Left hindlimb (tissue), 1 donor: ENCODE measurements around the gene REM2.

Experiments used
- DNase-seq: peaks from one replicate; pipeline ENCODE4 v3.0.0-alpha.2; 2018

The REM2 gene

DNA sequence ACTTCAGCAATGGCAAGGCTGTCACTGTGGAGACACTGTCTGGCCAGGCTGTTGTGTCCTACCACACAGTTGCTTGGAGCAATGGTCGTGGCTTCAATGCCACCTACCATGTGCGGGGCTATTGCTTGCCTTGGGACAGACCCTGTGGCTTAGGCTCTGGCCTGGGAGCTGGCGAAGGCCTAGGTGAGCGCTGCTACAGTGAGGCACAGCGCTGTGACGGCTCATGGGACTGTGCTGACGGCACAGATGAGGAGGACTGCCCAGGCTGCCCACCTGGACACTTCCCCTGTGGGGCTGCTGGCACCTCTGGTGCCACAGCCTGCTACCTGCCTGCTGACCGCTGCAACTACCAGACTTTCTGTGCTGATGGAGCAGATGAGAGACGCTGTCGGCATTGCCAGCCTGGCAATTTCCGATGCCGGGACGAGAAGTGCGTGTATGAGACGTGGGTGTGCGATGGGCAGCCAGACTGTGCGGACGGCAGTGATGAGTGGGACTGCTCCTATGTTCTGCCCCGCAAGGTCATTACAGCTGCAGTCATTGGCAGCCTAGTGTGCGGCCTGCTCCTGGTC is 7.2 kb upstream of the REM2 start:
- no peak for DNase-seq

DNA sequence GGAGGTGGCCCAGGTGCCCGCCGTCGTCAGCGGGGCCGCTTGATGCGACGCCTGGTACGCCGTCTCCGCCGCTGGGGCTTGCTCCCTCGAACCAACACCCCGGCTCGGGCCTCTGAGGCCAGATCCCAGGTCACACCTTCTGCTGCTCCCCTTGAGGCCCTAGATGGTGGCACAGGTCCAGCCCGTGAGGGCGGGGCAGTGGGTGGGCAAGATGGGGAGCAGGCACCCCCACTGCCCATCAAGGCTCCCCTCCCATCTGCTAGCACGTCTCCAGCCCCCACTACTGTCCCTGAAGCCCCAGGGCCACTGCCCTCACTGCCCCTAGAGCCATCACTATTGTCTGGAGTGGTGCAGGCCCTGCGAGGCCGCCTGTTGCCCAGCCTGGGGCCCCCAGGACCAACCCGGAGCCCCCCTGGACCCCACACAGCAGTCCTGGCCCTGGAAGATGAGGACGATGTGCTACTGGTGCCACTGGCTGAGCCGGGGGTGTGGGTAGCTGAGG is 6.0 kb upstream of the REM2 start:
- no peak for DNase-seq

DNA sequence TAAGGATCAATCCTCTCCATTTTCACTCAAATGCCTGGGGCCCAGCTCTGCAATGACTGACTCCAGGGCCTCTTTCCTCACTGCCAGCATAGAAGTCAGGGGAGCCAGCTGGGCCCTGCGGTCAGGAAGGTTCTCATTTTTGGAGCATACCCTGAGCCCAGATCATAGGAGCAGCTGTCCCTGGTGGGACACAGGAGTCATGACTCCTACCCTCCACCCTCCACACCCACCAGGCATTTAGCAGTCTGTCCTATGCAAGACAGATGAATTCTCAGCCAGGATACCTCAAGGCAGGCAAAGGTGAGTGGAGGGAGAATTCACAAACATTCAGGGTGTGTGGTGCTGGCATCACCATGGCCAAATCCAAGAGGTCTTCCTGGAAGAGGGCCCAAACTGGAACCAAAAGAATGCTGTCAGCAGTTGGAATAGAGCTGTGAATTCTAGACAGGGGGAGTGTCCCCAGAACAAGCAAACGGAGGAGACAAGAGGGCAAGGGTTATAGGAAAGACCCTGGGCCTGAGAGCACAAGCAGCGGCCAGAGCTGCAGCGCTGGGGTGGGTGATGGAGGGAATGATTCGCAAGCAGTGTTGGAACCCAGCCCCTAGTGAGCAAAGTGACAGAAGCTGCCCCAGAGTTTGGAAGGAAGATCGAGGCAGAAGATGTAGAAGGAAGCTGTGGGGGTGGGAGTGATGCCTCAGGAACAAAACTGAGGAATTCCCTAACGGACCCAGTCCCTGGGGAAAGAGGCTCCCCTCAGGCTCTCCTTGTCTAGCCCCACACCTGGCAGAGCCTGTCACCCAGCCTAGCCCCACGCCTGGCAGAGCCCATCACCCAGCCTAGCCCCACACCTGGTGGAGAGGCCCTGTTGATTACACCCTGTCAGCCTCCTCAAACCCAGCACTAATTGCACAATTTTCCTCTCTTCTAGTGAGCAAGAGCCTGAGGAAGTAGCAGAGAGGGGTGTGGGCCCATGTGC is 4.5 kb upstream of the REM2 start:
- no peak for DNase-seq

DNA sequence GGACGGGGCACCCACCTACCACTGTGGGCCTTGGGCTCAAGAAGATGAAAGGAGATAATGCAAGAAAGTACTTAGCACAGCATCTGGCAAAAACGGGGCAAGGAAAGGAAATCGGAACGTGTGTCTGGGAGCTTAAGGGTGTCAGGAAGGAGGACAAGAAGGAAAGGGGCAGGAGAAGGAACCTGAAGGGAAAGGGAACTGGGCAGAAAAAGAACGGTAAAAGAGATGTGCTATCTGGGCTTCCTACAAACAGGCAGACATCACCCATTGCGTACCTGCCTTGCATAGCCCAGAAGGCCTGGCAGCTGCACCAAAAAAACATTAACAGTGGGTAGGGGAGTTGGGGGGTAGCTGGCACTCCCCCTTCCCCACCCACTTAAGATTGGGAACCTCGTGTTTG is 958 bp upstream of the REM2 start:
- DNase-seq = no peak

DNA sequence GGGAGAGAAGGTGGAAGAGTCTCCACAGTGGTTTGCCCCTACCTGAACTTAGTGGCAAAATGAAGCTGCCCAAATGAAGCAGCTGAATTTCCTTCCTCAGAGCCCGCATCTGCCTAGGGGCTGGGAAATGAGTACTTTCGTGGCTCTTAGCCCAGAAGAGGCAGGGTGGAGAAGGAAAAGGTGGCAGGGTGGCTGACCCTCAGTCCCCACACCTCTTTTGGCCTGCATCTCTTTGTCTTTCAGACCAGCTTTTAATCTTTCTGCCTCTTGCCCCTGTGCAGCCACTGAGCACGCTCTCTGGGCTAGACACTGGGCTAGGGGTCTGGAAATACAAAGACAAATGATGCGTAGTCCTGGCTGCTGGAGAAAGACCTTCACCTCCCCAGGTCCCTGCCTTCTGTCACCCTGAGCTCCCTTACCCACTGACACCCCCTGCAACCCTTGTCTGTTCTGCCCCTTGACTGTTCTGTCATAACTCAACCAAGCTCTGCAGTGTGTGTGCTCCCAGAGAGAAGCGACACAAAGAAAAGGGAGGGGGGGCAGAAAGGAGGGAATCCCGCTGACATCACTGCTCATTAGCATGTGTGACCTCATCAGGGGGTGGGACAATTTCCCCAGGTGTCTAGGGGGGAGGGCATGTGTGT is 371 bp upstream of the REM2 start:
- DNase-seq = no peak

DNA sequence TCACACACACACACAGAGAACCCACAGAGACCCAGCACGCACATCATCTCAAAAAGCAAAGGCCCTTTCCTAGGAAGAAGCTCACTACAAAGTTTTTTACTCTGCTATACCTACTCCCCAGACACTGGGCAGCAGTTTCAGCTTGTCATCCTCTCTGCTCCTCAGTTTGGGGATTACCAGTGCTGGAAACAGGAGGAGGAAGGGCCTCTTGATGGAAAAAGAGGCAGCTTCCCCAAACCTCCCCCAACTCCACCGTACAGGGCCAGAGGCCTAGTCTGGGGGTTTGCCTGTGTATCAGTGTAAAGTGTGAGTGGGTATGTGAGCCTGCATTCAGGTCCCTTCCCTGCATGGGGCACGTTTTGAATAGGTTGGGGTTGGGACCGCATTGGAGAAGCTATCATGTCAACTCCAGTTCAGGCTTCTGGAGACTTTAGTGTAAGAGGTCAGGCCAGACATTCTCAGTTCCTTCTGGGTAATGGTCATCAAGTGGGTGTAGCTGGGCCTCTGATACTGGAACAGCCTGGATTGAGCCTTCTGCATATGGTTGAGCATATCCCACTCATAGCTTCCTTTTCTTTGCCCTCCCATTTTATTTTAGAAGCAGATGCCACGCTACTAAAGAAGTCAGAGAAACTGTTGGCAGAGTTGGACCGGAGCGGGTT is 1.2 kb downstream of the REM2 start:
- DNase-seq = no peak

DNA sequence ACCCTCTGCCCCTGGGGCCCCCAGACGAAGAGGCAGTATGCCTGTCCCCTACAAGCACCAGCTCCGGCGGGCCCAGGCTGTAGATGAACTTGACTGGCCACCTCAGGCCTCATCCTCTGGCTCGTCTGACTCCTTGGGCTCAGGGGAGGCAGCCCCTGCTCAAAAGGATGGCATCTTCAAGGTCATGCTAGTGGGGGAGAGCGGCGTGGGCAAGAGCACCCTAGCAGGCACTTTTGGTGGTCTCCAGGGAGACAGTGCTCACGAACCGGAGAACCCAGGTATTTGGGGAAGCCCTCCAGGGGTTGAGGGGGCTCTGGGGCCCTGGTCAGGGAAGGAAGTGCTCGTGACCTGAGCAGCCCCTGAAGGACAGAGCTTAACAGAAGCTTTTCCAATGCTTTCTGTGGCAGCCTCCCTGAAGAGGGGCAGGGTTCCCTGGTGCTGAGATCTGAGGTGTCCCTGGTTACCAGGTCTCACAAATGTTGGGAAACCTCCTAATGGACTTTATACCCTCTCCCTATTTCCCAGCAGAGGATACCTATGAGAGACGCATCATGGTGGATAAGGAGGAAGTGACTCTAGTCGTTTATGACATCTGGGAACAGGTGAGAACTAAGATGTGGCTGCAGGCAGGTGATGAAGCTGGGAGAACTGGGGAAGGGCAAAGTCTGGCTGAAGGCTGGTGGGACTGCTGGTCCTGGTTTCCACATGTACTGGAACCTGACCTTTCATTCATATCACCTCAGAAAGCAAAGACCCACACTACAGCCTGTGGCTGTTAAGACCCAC is 1.9 kb downstream of the REM2 start:
- no peak for DNase-seq

DNA sequence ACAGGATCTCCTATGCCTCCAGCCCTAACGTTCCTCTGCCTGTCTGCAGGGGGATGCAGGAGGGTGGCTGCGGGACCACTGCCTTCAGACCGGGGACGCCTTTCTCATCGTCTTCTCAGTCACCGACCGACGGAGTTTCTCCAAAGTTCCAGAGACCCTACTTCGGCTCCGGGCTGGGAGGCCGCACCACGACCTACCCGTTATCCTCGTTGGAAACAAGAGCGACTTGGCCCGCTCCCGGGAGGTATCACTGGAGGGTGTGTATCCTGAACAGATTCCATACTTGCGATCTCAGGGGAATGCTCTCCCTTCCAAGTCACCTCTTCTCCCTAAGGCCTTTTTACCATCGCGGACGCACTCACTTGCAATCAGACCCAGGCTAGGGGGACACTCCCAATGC is 3.0 kb downstream of the REM2 start:
- no peak for DNase-seq

DNA sequence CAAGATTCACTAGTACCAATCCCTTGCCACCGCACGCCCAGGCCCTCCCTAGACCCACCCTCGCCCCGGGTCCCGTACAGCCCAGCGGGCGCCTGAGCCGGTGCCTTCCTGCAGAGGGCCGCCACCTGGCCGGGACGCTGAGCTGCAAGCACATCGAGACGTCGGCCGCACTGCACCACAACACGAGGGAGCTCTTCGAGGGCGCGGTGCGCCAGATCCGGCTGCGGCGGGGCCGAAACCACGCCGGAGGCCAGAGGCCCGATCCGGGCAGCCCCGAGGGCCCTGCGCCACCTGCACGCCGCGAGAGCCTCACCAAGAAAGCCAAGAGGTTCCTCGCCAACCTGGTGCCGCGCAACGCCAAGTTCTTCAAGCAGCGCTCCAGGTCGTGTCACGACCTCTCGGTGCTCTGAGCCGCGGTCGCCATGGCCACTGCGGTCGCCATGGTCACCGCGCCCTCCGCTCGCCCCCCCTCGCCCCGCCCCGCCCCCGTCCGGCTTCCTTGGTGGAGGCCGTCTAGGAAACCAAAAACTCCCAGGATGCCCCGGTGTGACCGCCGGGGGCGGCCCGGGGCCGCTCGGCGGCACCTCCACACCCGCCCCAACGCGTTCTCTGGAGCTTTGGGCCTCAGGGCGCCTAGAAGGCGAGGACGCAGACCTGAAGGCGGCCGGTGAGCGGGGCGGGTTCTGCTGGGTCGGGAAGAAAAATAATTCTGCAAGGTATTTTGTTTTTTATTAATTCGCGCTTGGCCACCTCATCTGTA is 3.7 kb downstream of the REM2 start:
- peak; percentile 84 for DNase-seq

DNA sequence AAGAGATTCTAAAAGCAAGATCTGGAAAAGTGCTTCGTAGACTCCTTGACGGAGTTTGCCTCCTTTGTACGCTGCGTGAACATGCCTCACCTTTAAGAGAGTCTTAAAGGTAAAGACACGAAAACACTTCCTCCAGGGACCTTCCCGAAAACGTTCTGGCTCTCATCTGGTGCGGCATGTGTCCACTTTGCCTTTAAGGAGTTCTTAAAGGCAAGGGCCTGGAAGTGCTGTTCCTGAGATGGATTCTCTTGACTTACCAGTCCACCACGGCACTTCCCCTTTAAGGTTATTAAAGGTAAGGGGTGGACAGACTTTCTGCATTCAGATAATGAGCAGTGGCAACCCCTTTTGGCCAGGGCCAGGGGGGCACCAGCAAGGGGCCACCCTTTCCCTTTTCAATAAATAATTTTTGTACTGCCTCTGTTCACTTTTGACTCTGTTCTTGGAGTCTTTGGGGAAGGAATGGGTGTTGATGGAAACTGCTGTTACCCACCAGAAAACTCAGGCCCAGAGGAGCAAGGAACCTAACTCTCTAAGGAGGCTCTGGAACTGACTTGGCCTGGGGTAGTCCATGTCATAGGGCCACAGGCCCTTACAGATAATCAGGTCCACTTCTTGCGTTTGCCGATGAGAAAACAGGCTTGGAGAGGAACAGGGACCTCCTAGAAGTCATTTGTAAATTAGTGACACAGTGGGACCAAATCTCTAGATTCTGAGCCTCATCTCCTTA is 4.4 kb downstream of the REM2 start:
- peak; percentile 68 for DNase-seq

DNA sequence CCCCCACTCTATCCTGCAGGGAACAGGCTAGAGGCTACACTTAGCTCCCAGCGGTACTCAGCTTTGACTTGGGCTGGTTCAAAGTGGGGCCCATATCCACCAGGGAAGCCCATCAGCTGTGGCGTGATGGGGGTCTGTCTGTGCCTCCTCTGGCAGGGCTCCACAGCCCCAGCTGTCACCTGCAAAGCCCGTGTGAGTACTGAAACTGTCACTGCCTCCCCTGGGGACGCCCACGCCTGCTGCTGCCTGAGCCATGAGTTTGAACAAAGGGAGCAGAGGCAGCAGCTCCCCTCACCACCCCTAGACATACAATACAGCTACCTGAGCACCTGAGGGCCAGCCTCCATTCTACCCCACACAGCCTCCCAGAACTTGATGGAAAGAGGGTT is 5.0 kb downstream of the REM2 start:
- no peak for DNase-seq

DNA sequence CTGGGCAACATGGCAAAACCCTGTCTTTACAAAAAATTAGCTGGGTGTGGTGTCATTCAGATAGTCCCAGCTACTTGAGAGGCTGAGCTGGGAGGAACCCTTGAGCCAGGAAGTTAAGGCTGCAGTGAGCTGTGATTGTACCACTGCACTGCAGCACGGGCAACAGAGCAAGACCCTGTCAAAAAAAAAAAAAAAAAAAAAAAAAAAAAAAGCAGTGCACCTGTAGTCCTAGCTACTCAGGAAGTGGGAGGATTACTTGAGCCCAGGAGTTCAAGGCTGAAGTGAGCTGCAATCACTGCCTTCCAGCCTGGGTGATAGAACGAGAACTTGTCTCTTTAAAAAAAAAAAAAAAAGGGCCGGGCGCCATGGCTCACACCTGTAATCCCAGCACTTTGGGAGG is 5.6 kb downstream of the REM2 start:
- DNase-seq = no peak

DNA sequence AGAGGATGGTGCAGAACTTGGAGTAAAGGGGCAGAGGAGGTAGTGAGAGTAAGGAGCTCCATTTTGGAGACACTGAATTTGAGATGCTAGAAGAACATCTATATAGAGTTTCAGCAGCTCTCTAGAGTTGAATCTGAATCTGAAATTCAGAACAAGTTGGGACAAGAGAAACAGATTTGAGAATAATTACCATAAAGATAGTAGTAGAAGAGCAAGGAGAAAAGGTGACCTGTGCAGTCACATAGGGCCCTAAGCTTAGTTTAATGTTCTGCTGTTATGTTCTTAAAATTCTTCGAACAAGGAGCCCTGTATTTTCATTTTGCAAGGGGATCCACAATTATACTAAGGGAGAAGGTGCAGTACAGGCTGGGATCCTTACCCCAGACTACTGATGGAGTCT is 7.4 kb downstream of the REM2 start:
- DNase-seq = no peak

DNA sequence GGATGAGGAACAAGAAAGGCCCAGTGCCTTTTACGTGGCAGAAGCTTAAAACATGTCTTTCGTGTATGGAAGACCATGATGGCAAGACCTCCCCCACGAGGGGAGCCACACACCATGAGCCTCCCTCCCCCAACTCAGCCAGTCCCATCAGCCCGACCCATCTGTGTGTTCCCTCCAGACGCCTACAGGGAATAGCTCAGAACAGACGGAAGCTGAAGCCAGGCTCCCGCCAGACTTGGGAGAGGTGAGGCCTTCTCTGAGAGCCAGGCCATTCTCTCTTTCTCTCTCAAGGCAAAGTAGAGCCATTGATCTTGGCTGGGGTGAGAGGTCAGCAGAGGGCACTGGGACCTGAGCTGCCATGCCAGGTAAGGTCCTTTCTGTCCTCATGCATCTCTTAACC is 9.5 kb downstream of the REM2 start:
- no peak for DNase-seq

DNA sequence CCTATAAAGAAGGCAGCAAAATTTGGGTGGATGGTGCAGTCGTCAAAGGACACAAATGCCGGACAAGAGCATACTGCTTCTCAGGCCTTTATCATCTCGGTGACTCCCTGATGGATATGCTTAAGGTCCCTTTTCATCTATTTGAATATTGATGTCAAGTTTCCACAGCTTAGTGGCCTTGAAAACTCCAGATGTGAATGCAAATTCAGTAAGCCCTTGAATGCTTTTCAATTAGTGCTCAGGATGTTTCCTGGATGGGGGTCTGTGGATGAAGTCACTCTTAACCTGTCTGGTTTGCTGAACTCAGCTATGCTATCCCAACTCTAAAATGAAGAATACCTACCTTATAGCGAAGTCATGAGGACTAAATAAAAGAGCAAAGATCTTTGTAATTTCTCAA is 10.7 kb downstream of the REM2 start:
- DNase-seq = no peak

DNA sequence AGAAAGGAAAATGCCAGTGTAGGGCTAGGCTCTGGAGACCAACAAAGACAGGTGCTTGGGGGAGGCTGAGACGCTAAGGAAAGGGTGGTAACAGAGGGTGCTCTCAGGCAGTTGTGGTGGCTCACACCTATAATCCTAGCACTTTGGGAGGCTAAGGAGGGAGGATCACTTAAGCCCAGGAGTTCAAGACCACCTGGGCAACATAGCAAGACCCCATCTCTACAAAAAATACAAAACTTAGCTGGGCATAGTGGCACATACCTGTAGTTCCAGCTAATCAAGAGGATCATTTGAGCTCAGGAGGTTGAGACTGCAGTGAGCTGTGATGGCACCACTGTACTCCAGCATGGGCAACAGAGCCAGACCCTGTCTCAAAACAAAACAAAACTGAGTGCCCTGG is 12.4 kb downstream of the REM2 start:
- DNase-seq = no peak

DNA sequence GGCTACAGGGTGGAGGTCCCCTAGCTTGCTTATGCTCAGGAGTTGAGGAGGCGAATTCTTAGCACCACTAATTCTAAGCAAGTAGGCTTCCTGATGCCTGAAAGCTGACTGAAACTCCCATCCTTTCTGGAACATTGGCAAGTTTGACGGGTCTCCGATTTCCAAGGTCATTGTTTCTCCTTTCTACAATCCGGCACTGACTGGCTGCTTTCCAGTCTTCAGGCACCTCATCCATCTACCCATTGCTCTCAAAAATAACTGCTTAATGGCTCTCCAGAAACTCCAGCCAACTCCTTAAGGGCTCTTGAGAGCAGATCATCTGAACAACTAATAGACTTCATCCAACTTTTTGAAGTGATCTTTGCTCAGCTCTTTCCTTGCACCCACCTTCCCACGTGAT is 13.3 kb downstream of the REM2 start:
- no peak for DNase-seq

DNA sequence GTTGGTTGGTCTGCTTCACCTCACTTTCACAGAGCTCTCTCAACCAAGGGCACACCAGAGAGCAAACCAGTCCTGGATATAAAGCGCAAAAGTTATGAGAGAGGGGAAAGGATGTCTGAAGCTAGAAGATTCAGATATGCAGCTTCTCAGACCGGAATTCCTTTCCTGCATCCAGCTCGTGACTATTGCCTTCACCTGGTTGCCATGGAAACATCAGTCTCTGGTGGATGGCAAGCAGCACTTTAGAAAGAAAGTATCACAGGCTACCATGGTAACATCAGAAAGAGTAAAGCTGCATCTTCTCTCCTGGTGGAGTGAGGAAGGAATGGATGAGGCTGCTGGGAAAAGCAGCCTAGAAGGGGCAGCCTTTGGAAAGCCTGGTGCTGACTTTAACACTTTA is 13.7 kb downstream of the REM2 start:
- no peak for DNase-seq

DNA sequence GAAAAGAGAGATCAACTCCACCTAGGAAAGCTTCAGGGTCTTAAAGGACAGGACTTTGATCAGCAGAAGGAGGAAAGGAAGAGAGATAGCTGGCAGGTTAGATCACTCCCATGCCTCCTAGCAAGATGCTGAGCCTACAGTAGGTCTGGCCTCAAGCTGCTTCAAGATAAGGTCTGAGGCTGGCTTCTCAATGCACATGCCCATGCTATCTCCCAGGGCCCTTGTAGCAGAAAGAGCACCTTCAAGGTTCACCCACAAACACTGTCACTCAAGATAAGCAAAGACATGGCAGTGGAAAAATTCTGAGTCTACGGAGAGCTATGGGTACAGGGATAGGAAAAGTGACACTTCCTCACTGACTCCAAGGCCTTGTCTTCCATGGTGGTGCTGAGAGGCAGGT is 14.3 kb downstream of the REM2 start:
- no peak for DNase-seq

DNA sequence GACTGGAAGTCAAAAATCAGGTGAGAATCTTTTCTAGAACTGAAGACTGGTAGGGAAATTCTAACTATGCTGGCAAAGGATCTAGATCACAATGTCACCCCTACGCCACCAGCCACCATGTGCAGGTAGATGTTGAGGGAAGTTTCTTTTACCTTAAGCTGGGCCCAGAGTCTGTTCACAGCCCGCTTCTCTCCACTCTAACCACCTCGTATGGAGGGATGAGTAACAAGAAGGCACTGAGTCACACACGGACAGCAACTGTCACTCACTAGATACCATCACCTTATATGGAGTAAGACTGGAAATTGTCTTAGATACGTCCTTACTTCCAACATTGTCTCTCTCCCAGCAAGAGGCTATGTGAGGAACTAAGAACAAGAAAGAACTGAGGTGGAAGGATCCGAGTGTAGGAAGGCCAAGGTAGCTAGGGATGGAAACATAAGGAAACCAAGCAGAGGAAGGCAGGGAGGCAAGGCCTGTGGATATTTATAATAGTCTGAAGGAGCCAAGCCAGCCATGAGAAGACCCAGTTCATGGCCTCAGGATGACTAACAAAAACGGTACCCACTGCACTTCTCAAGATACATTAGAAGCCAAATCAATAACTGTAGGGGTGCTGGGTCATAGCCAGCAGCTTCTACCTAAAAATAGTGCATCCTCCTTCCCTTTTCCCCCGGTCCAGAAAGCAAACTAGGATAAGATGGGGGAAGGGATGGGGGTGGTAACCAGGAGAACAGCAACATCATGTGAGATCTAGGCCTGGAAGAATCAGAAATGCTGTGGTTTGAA is 15.5 kb downstream of the REM2 start:
- no peak for DNase-seq
